IPS DF 4.7 (cell line): Measurements from ENCODE around the gene AIRE.
"Not testable (repeated sequence)": the region's sequence is repeated elsewhere in the genome, so short reads cannot be mapped to it uniquely, and the experiment has no call there.

Source experiments
- DNase-seq: peaks from one replicate; pipeline ENCODE4 v3.0.0-alpha.2; 2013; ENCODE audit warnings: low spot score; ENCODE audit errors: extremely low read depth

AIRE gene

GRCh38 chr21:44291078-44291935 is 5.6 kb downstream of the AIRE start:
- DNase-seq: no peak

- DNase-seq: no peak
These were observed 6.5 kb downstream of the AIRE start for GRCh38 chr21:44291936-44292811.

GRCh38 chr21:44292812-44293195 is 7.1 kb downstream of the AIRE start:
- no peak for DNase-seq

- no peak for DNase-seq
These were observed 8.0 kb downstream of the AIRE start for GRCh38 chr21:44293551-44294231.

- no peak for DNase-seq
These were observed 8.9 kb downstream of the AIRE start for GRCh38 chr21:44294391-44295162.

GRCh38 chr21:44295163-44295573 is 9.5 kb downstream of the AIRE start:
- DNase-seq: no peak

- no peak for DNase-seq
These were observed 10.0 kb downstream of the AIRE start for GRCh38 chr21:44295646-44296045.

- DNase-seq: no peak
These were observed 10.4 kb downstream of the AIRE start for GRCh38 chr21:44296103-44296519.

GRCh38 chr21:44296916-44297315 is 11.2 kb downstream of the AIRE start:
- DNase-seq: no peak

- no peak for DNase-seq
These were observed 12.0 kb downstream of the AIRE start for GRCh38 chr21:44297525-44298290.

- no peak for DNase-seq
These were observed 12.6 kb downstream of the AIRE start for GRCh38 chr21:44298301-44298700.

GRCh38 chr21:44299085-44299457 is 13.4 kb downstream of the AIRE start:
- no peak for DNase-seq

GRCh38 chr21:44299458-44300261 is 14.0 kb downstream of the AIRE start, which contains the start of gene PFKL:
PFKL (plus strand) TSS chr21:44300053; CDS start chr21:44300106, 53 bp downstream.
- DNase-seq: no peak

GRCh38 chr21:44300262-44300959 is 14.7 kb downstream of the AIRE start:
- no peak for DNase-seq

- DNase-seq: no peak
These were observed 15.5 kb downstream of the AIRE start for GRCh38 chr21:44301141-44301540.

- no peak for DNase-seq
These were observed 16.3 kb downstream of the AIRE start for GRCh38 chr21:44301961-44302406.

- not testable (repeated sequence) for DNase-seq
These were observed 17.1 kb downstream of the AIRE start for GRCh38 chr21:44302573-44303401.

- no peak for DNase-seq
These were observed 17.9 kb downstream of the AIRE start for GRCh38 chr21:44303490-44303981.
